OCI-LY1 (cell line): ENCODE measurements around the gene ANO3.

ENCODE experiments used
- H2AFZ ChIP-seq: fragments of 200-600 bp; sonication (generic), shearing (Covaris generic); 2 replicates; pipeline ENCODE4 v1.6.0; 2014; ENCODE audit warnings: antibody characterized with exemption, mild to moderate bottlenecking, low read length
- H3F3A ChIP-seq: fragments of 200-600 bp; sonication (generic), shearing (Covaris generic); 2 replicates; pipeline ENCODE4 v1.6.0; 2014; ENCODE audit warnings: mild to moderate bottlenecking, antibody characterized with exemption, low read length, moderate library complexity; ENCODE audit not compliant: insufficient read depth
- H3K27ac ChIP-seq: fragments of 200-600 bp; sonication (generic); 2 replicates; pipeline ENCODE4 v1.5.1; 2014; ENCODE audit warnings: low read length, mixed run types, mild to moderate bottlenecking, low read depth; ENCODE audit not compliant: poor library complexity, severe bottlenecking
- H3K27me3 ChIP-seq: fragments of 200-600 bp; sonication (generic); 2 replicates; pipeline ENCODE4 v1.6.0; 2014; ENCODE audit warnings: antibody characterized with exemption, mild to moderate bottlenecking, low read length, moderate library complexity; ENCODE audit not compliant: insufficient read depth
- H3K36me3 ChIP-seq: fragments of 200-600 bp; sonication (generic); 2 replicates; pipeline ENCODE4 v1.6.1; 2014; ENCODE audit warnings: mild to moderate bottlenecking, antibody characterized with exemption, low read length, moderate library complexity, mixed read lengths; ENCODE audit not compliant: insufficient read depth
- H3K4me1 ChIP-seq: fragments of 200-600 bp; sonication (generic); 2 replicates; pipeline ENCODE4 v1.5.1; 2014; ENCODE audit warnings: mild to moderate bottlenecking, low read length, moderate library complexity; ENCODE audit not compliant: insufficient read depth, severe bottlenecking
- H3K4me2 ChIP-seq: fragments of 200-600 bp; sonication (generic), shearing (Covaris generic); 2 replicates; pipeline ENCODE4 v1.6.1; 2014; ENCODE audit warnings: low read length
- H3K4me3 ChIP-seq: fragments of 200-600 bp; sonication (generic); 2 replicates; pipeline ENCODE4 v1.5.1; 2014; ENCODE audit warnings: low read length, low read depth, mild to moderate bottlenecking, mixed read lengths; ENCODE audit not compliant: poor library complexity, severe bottlenecking
- H3K79me2 ChIP-seq: fragments of 200-600 bp; shearing (Covaris generic); 2 replicates; pipeline ENCODE4 v1.6.1; 2016; ENCODE audit warnings: mixed run types, low read length, mixed read lengths; ENCODE audit not compliant: insufficient read depth
- H3K9ac ChIP-seq: fragments of 200-600 bp; sonication (generic), shearing (Covaris generic); 2 replicates; pipeline ENCODE4 v1.6.1; 2014; ENCODE audit warnings: mild to moderate bottlenecking, low read length, mixed read lengths
- H3K9me2 ChIP-seq: fragments of 200-600 bp; sonication (generic), shearing (Covaris generic); 2 replicates; pipeline ENCODE4 v1.6.1; 2014; ENCODE audit warnings: low read depth, mild to moderate bottlenecking, low read length, mixed read lengths
- H3K9me3 ChIP-seq: fragments of 200-600 bp; shearing (Covaris generic); 2 replicates; pipeline ENCODE4 v1.6.1; 2014; ENCODE audit warnings: low read length, mixed read lengths
- H4K20me1 ChIP-seq: fragments of 200-600 bp; sonication (generic), shearing (Covaris generic); 2 replicates; pipeline ENCODE4 v1.6.0; 2016; ENCODE audit warnings: mild to moderate bottlenecking, low read length; ENCODE audit not compliant: insufficient read depth
- CTCF ChIP-seq: fragments of 200-600 bp; sonication (generic), shearing (Covaris generic); IDR thresholded peaks from 2 replicates; pipeline ENCODE4 v1.5.1; 2017; ENCODE audit warnings: mild to moderate bottlenecking, antibody characterized with exemption, low read length, moderate library complexity, mixed read lengths
- EZH2 ChIP-seq: fragments of 200-600 bp; sonication (generic), shearing (Covaris generic); IDR thresholded peaks from 2 replicates; pipeline ENCODE4 v1.8.0; 2017; ENCODE audit warnings: borderline replicate concordance, mixed run types, mild to moderate bottlenecking, antibody characterized with exemption, low read length, moderate library complexity, mixed read lengths

ANO3 gene

GRCh38 chr11:26457636-26458035 lies 125.7 kb downstream of the ANO3 start:
- TF ChIP-seq EZH2: no peak
- H3K36me3 ChIP-seq: no peaks in the 10 kb centered on the region

GRCh38 chr11:26465274-26465673 lies 133.3 kb downstream of the ANO3 start:
- Histone ChIP-seq H3K4me1 (no peaks in the 10 kb centered on the region), H4K20me1 (no peaks in the 10 kb centered on the region), H3K9me2 (no peaks in the 10 kb centered on the region), H3K4me2 (no peak overlapping the region), H3K9me3 (no peaks in the 10 kb centered on the region), H2AFZ (no peak overlapping the region), H3K27me3 (no peaks in the 10 kb centered on the region), H3K79me2 (no peaks in the 10 kb centered on the region), H3K36me3 (no peaks in the 10 kb centered on the region), H3F3A (no peaks in the 10 kb centered on the region), H3K27ac (no peak overlapping the region), H3K4me3 (no peak overlapping the region), H3K9ac (no peak overlapping the region)
- TF ChIP-seq EZH2 (no peak), CTCF (no peak)

More at GRCh38 chr11:26457636-26458035, 125.7 kb downstream of the ANO3 start:
- no peak overlapping the region for H2AFZ ChIP-seq
- H3K9ac ChIP-seq: no peak overlapping the region
- no peaks in the 10 kb centered on the region for H3K4me1 ChIP-seq
- no peak overlapping the region for H3K4me3 ChIP-seq
- no peaks in the 10 kb centered on the region for H4K20me1 ChIP-seq
- no peak overlapping the region for H3K27ac ChIP-seq
- H3K9me3 ChIP-seq: no peaks in the 10 kb centered on the region
- H3F3A ChIP-seq: no peaks in the 10 kb centered on the region
- H3K4me2 ChIP-seq: no peak overlapping the region
- no peaks in the 10 kb centered on the region for H3K79me2 ChIP-seq
- no peaks in the 10 kb centered on the region for H3K27me3 ChIP-seq
- no peaks in the 10 kb centered on the region for H3K9me2 ChIP-seq

GRCh38 chr11:26467506-26467905 lies 135.6 kb downstream of the ANO3 start:
- TF ChIP-seq CTCF (no peak), EZH2 (no peak)
- no peaks in the 10 kb centered on the region for H3F3A ChIP-seq
- no peak overlapping the region for H3K4me3 ChIP-seq
- H3K9me2 ChIP-seq: no peaks in the 10 kb centered on the region
- no peak overlapping the region for H3K27ac ChIP-seq
- H3K9ac ChIP-seq: no peak overlapping the region
- no peaks in the 10 kb centered on the region for H3K79me2 ChIP-seq
- H3K27me3 ChIP-seq: no peaks in the 10 kb centered on the region
- H3K36me3 ChIP-seq: no peaks in the 10 kb centered on the region
- no peak overlapping the region for H2AFZ ChIP-seq
- no peak overlapping the region for H3K4me2 ChIP-seq
- no peaks in the 10 kb centered on the region for H3K4me1 ChIP-seq
- no peaks in the 10 kb centered on the region for H3K9me3 ChIP-seq
- no peaks in the 10 kb centered on the region for H4K20me1 ChIP-seq

- no peak overlapping the region for H3K27ac ChIP-seq
- H3K9me2 ChIP-seq: no peaks in the 10 kb centered on the region
- H3K79me2 ChIP-seq: no peaks in the 10 kb centered on the region
- H3K27me3 ChIP-seq: no peaks in the 10 kb centered on the region
- no peak overlapping the region for H2AFZ ChIP-seq
- no peaks in the 10 kb centered on the region for H3K4me1 ChIP-seq
- no peaks in the 10 kb centered on the region for H4K20me1 ChIP-seq
- H3F3A ChIP-seq: no peaks in the 10 kb centered on the region
- H3K9ac ChIP-seq: no peak overlapping the region
- no peak for TF ChIP-seq CTCF
- TF ChIP-seq EZH2: no peak
- H3K9me3 ChIP-seq: no peaks in the 10 kb centered on the region
- H3K4me3 ChIP-seq: no peak overlapping the region
- no peak overlapping the region for H3K4me2 ChIP-seq
- H3K36me3 ChIP-seq: no peaks in the 10 kb centered on the region
Observed at GRCh38 chr11:26470992-26471391, 139.1 kb downstream of the ANO3 start.
